ENCODE data around the gene RASSF4.

The RASSF4 gene

GRCh38 chr10:44951576-44952226 lies 7.9 kb upstream of the RASSF4 start:
- Histone ChIP-seq H3K27me3 (ENCODE audit: control insufficient read depth, insufficient read depth, low read length) (no peaks in the 10 kb centered on the region), H3K4me1 (ENCODE audit: control insufficient read depth, low read depth, low read length) (peaks cover 8% of the 10 kb centered on the region), H3K9me3 (ENCODE audit: control insufficient read depth, low read depth, low read length) (no peaks in the 10 kb centered on the region), H3K9ac (ENCODE audit: low read length) (no peak overlapping the region), H3K36me3 (ENCODE audit: control insufficient read depth, low read depth, low read length) (no peaks in the 10 kb centered on the region), H3K4me3 (ENCODE audit: low read length) (no peak overlapping the region), H3K27ac (ENCODE audit: low read length) (no peak overlapping the region)

GRCh38 chr10:44952779-44953231 lies 6.8 kb upstream of the RASSF4 start:
- no peaks in the 10 kb centered on the region for H3K9me3 ChIP-seq (ENCODE audit: control insufficient read depth, low read depth, low read length)
- H3K4me1 ChIP-seq (ENCODE audit: control insufficient read depth, low read depth, low read length), result peaks cover 8% of the 10 kb centered on the region
- H3K9ac ChIP-seq (ENCODE audit: low read length), result no peak overlapping the region
- H3K27ac ChIP-seq (ENCODE audit: low read length), result no peak overlapping the region
- H3K27me3 ChIP-seq (ENCODE audit: control insufficient read depth, insufficient read depth, low read length), result no peaks in the 10 kb centered on the region
- no peak overlapping the region for H3K4me3 ChIP-seq (ENCODE audit: low read length)
- H3K36me3 ChIP-seq (ENCODE audit: control insufficient read depth, low read depth, low read length), result no peaks in the 10 kb centered on the region

GRCh38 chr10:44954042-44954441 lies 5.6 kb upstream of the RASSF4 start:
- H3K27me3 ChIP-seq (ENCODE audit: control insufficient read depth, insufficient read depth, low read length), result no peaks in the 10 kb centered on the region
- no peaks in the 10 kb centered on the region for H3K9me3 ChIP-seq (ENCODE audit: control insufficient read depth, low read depth, low read length)
- no peak overlapping the region for H3K4me3 ChIP-seq (ENCODE audit: low read length)
- H3K9ac ChIP-seq (ENCODE audit: low read length), result no peak overlapping the region
- peaks cover 11% of the 10 kb centered on the region for H3K4me1 ChIP-seq (ENCODE audit: control insufficient read depth, low read depth, low read length)
- H3K27ac ChIP-seq (ENCODE audit: low read length), result no peak overlapping the region
- H3K36me3 ChIP-seq (ENCODE audit: control insufficient read depth, low read depth, low read length), result no peaks in the 10 kb centered on the region

- Histone ChIP-seq H3K27me3 (ENCODE audit: control insufficient read depth, insufficient read depth, low read length) (peaks cover 2% of the 10 kb centered on the region), H3K4me3 (ENCODE audit: low read length) (no peak overlapping the region), H3K4me1 (ENCODE audit: control insufficient read depth, low read depth, low read length) (peaks cover 11% of the 10 kb centered on the region), H3K36me3 (ENCODE audit: control insufficient read depth, low read depth, low read length) (no peaks in the 10 kb centered on the region), H3K9me3 (ENCODE audit: control insufficient read depth, low read depth, low read length) (no peaks in the 10 kb centered on the region), H3K9ac (ENCODE audit: low read length) (no peak overlapping the region), H3K27ac (ENCODE audit: low read length) (no peak overlapping the region)
These were observed 4.6 kb upstream of the RASSF4 start for GRCh38 chr10:44954962-44955361.

GRCh38 chr10:44955413-44956070 lies 4.1 kb upstream of the RASSF4 start:
- Histone ChIP-seq H3K27ac (ENCODE audit: low read length) (no peak overlapping the region), H3K36me3 (ENCODE audit: control insufficient read depth, low read depth, low read length) (no peaks in the 10 kb centered on the region), H3K4me3 (ENCODE audit: low read length) (no peak overlapping the region), H3K27me3 (ENCODE audit: control insufficient read depth, insufficient read depth, low read length) (peaks cover 8% of the 10 kb centered on the region), H3K9ac (ENCODE audit: low read length) (no peak overlapping the region), H3K9me3 (ENCODE audit: control insufficient read depth, low read depth, low read length) (no peaks in the 10 kb centered on the region), H3K4me1 (ENCODE audit: control insufficient read depth, low read depth, low read length) (peaks cover 17% of the 10 kb centered on the region)

- no peak overlapping the region for H3K4me3 ChIP-seq (ENCODE audit: low read length)
- H3K27ac ChIP-seq (ENCODE audit: low read length), result no peak overlapping the region
- H3K9ac ChIP-seq (ENCODE audit: low read length), result no peak overlapping the region
- H3K4me1 ChIP-seq (ENCODE audit: control insufficient read depth, low read depth, low read length), result peaks cover 23% of the 10 kb centered on the region
- H3K27me3 ChIP-seq (ENCODE audit: control insufficient read depth, insufficient read depth, low read length), result peaks cover 14% of the 10 kb centered on the region
- H3K36me3 ChIP-seq (ENCODE audit: control insufficient read depth, low read depth, low read length), result no peaks in the 10 kb centered on the region
- no peaks in the 10 kb centered on the region for H3K9me3 ChIP-seq (ENCODE audit: control insufficient read depth, low read depth, low read length)
These were observed 3.4 kb upstream of the RASSF4 start for GRCh38 chr10:44956226-44956625.

- Histone ChIP-seq H3K27ac (ENCODE audit: low read length) (no peak overlapping the region), H3K27me3 (ENCODE audit: control insufficient read depth, insufficient read depth, low read length) (peaks cover 14% of the 10 kb centered on the region), H3K36me3 (ENCODE audit: control insufficient read depth, low read depth, low read length) (no peaks in the 10 kb centered on the region), H3K4me1 (ENCODE audit: control insufficient read depth, low read depth, low read length) (peaks cover 27% of the 10 kb centered on the region), H3K4me3 (ENCODE audit: low read length) (no peak overlapping the region), H3K9me3 (ENCODE audit: control insufficient read depth, low read depth, low read length) (no peaks in the 10 kb centered on the region), H3K9ac (ENCODE audit: low read length) (no peak overlapping the region)
These were observed 2.6 kb upstream of the RASSF4 start for GRCh38 chr10:44956717-44957706.

GRCh38 chr10:44958196-44958897 lies 1.3 kb upstream of the RASSF4 start:
- Histone ChIP-seq H3K4me3 (ENCODE audit: low read length) (peak overlapping the region; percentile 86), H3K9ac (ENCODE audit: low read length) (peak overlapping the region; percentile 71), H3K36me3 (ENCODE audit: control insufficient read depth, low read depth, low read length) (no peaks in the 10 kb centered on the region), H3K27me3 (ENCODE audit: control insufficient read depth, insufficient read depth, low read length) (peaks cover 14% of the 10 kb centered on the region), H3K27ac (ENCODE audit: low read length) (no peak overlapping the region), H3K9me3 (ENCODE audit: control insufficient read depth, low read depth, low read length) (no peaks in the 10 kb centered on the region), H3K4me1 (ENCODE audit: control insufficient read depth, low read depth, low read length) (peaks cover 25% of the 10 kb centered on the region)

GRCh38 chr10:44958898-44959246 lies 730 bp upstream of the RASSF4 start:
- H3K9ac ChIP-seq (ENCODE audit: low read length), result peak overlapping the region; percentile 71
- H3K9me3 ChIP-seq (ENCODE audit: control insufficient read depth, low read depth, low read length), result no peaks in the 10 kb centered on the region
- no peak overlapping the region for H3K27ac ChIP-seq (ENCODE audit: low read length)
- peaks cover 30% of the 10 kb centered on the region for H3K4me1 ChIP-seq (ENCODE audit: control insufficient read depth, low read depth, low read length)
- H3K36me3 ChIP-seq (ENCODE audit: control insufficient read depth, low read depth, low read length), result no peaks in the 10 kb centered on the region
- peaks cover 14% of the 10 kb centered on the region for H3K27me3 ChIP-seq (ENCODE audit: control insufficient read depth, insufficient read depth, low read length)
- peak overlapping the region; percentile 86 for H3K4me3 ChIP-seq (ENCODE audit: low read length)

GRCh38 chr10:44960088-44960460 lies 472 bp downstream of the RASSF4 start:
- Histone ChIP-seq H3K9ac (ENCODE audit: low read length) (no peak overlapping the region), H3K36me3 (ENCODE audit: control insufficient read depth, low read depth, low read length) (no peaks in the 10 kb centered on the region), H3K27ac (ENCODE audit: low read length) (no peak overlapping the region), H3K27me3 (ENCODE audit: control insufficient read depth, insufficient read depth, low read length) (peaks cover 14% of the 10 kb centered on the region), H3K9me3 (ENCODE audit: control insufficient read depth, low read depth, low read length) (no peaks in the 10 kb centered on the region), H3K4me3 (ENCODE audit: low read length) (peak overlapping the region; percentile 73), H3K4me1 (ENCODE audit: control insufficient read depth, low read depth, low read length) (peaks cover 42% of the 10 kb centered on the region)
